Thymus (tissue), 11 donors: Measurements from ENCODE around the gene TCF7L1. TPM values are rescaled to one million over a fixed set of nuclear protein-coding genes. Genes with fewer than 3 reads are reported as not detected.
A peak's percentile ranks its signal among the peaks of the same experiment; 100 is the strongest.

ENCODE experiments used
- DNase-seq, 9 donors: peaks; one replicate each; pipeline ENCODE4 v3.0.0-alpha.2; 2013; ENCODE audit warnings: low spot score in 9 of 9, low read depth in 6 of 9, missing footprints in 1 of 9
- H3K27ac ChIP-seq, 2 donors: one replicate each; pipeline ENCODE4 v1.5.1; 2013; ENCODE audit warnings: control low read depth in 1 of 2, low read depth in 1 of 2, low read length in 1 of 2, mild to moderate bottlenecking in 1 of 2, moderate library complexity in 1 of 2
- H3K27me3 ChIP-seq, 2 donors: one replicate each; pipeline ENCODE4 v1.5.1; 2013; ENCODE audit warnings: low read length in 1 of 2; ENCODE audit not compliant: control insufficient read depth in 2 of 2, insufficient read depth in 1 of 2
- H3K36me3 ChIP-seq, 2 donors: one replicate each; pipeline ENCODE4 v1.5.1; 2013; ENCODE audit warnings: low read length in 1 of 2, mild to moderate bottlenecking in 1 of 2, moderate library complexity in 1 of 2; ENCODE audit not compliant: control insufficient read depth in 2 of 2, insufficient read depth in 2 of 2
- H3K4me1 ChIP-seq, 2 donors: one replicate each; pipeline ENCODE4 v1.5.1; 2013; ENCODE audit warnings: low read length in 2 of 2; ENCODE audit not compliant: control insufficient read depth in 2 of 2, insufficient read depth in 2 of 2
- H3K4me3 ChIP-seq, 2 donors: one replicate each; pipeline ENCODE4 v1.5.1; 2013; ENCODE audit warnings: low read length in 2 of 2, control low read depth in 1 of 2, mild to moderate bottlenecking in 1 of 2
- H3K9me3 ChIP-seq, 2 donors: one replicate each; pipeline ENCODE4 v1.5.1; 2013; ENCODE audit warnings: low read length in 1 of 2, mild to moderate bottlenecking in 1 of 2; ENCODE audit not compliant: control insufficient read depth in 2 of 2, insufficient read depth in 1 of 2
- WGBS: extraction: QIAGEN DNeasy Blood & Tissue Kit; methylation state at CpG from one replicate; pipeline ENCODE4 v1.1.7; 2013; 5-methylcytosine and 5-hydroxymethylcytosine counted together
- polyA plus RNA-seq: library from polyadenylated mRNA; stranded (reverse); fragments of 200-250 nt; gene quantifications from one replicate; pipeline ENCODE4 v1.2.3, GENCODE V29; 2013
- total RNA-seq: library from RNA; stranded (reverse); fragments of 120-200 nt; gene quantifications from one replicate; pipeline ENCODE4 v1.2.4, GENCODE V29; 2013
- donor health status: healthy.

Gene TCF7L1
- total and polyA plus RNA-seq, 2 donors: 0.90 to 6.6 TPM

- no peak overlapping the region for H3K4me3 ChIP-seq
- 93% methylated on average over 3 of the region's 3 CpGs for WGBS
- H3K27me3 ChIP-seq: peaks cover 0 to 2% of the 10 kb centered on the region in 2 donors
- H3K36me3 ChIP-seq: no peaks in the 10 kb centered on the region
- no peaks in the 10 kb centered on the region for H3K9me3 ChIP-seq
- H3K4me1 ChIP-seq: no peaks in the 10 kb centered on the region
- no peak for DNase-seq
- no peak overlapping the region for H3K27ac ChIP-seq
Measured at GRCh38 chr2:85264471-85264870, 131.3 kb downstream of the TCF7L1 start.

GRCh38 chr2:85265304-85265703 is 132.1 kb downstream of the TCF7L1 start:
- Histone ChIP-seq H3K27ac (peak overlapping the region in 1 of 2 donors; percentile 12), H3K9me3 (no peaks in the 10 kb centered on the region), H3K4me3 (no peak overlapping the region), H3K4me1 (peaks cover 0 to 4% of the 10 kb centered on the region in 2 donors), H3K36me3 (no peaks in the 10 kb centered on the region), H3K27me3 (peaks cover 0 to 5% of the 10 kb centered on the region in 2 donors)
- WGBS: 93% methylated on average over 7 of the region's 7 CpGs
- no peak for DNase-seq

GRCh38 chr2:85266146-85267041 is 133.2 kb downstream of the TCF7L1 start:
- WGBS: 63% methylated on average over 7 of the region's 7 CpGs

GRCh38 chr2:85269959-85270358 is 136.8 kb downstream of the TCF7L1 start:
- DNase-seq: no peak
- no peaks in the 10 kb centered on the region for H3K9me3 ChIP-seq
- 72% methylated on average over 6 of the region's 6 CpGs for WGBS
- no peak overlapping the region for H3K27ac ChIP-seq
- H3K4me3 ChIP-seq: no peak overlapping the region
- H3K27me3 ChIP-seq: peaks cover 0 to 7% of the 10 kb centered on the region in 2 donors
- peaks cover 0 to 12% of the 10 kb centered on the region in 2 donors for H3K4me1 ChIP-seq
- no peaks in the 10 kb centered on the region for H3K36me3 ChIP-seq

More at GRCh38 chr2:85266146-85267041, 133.2 kb downstream of the TCF7L1 start:
- Histone ChIP-seq H3K36me3 (no peaks in the 10 kb centered on the region), H3K27me3 (peaks cover 0 to 5% of the 10 kb centered on the region in 2 donors), H3K4me1 (peaks cover 0 to 4% of the 10 kb centered on the region in 2 donors), H3K27ac (no peak overlapping the region), H3K4me3 (no peak overlapping the region), H3K9me3 (no peaks in the 10 kb centered on the region)
- peak in 6 of 9 donors; percentile 19 to 57 (median 38) for DNase-seq

GRCh38 chr2:85272357-85272756 is 139.2 kb downstream of the TCF7L1 start:
- Histone ChIP-seq H3K4me1 (peaks cover 0 to 16% of the 10 kb centered on the region in 2 donors), H3K36me3 (no peaks in the 10 kb centered on the region), H3K4me3 (no peak overlapping the region), H3K27me3 (peaks cover 0 to 4% of the 10 kb centered on the region in 2 donors), H3K27ac (no peak overlapping the region), H3K9me3 (no peaks in the 10 kb centered on the region)
- WGBS: 89% methylated on average over 6 of the region's 6 CpGs
- DNase-seq: no peak

- 89% methylated on average over 21 of the region's 21 CpGs for WGBS
- Histone ChIP-seq H3K36me3 (no peaks in the 10 kb centered on the region), H3K27ac (peak overlapping the region in 1 of 2 donors; percentile 47), H3K4me3 (no peak overlapping the region), H3K9me3 (no peaks in the 10 kb centered on the region), H3K27me3 (peaks cover 0 to 10% of the 10 kb centered on the region in 2 donors), H3K4me1 (peaks cover 0 to 21% of the 10 kb centered on the region in 2 donors)
- no peak for DNase-seq
Measured at GRCh38 chr2:85273738-85274731, 140.8 kb downstream of the TCF7L1 start.

- peaks cover 0 to 17% of the 10 kb centered on the region in 2 donors for H3K4me1 ChIP-seq
- no peaks in the 10 kb centered on the region for H3K36me3 ChIP-seq
- H3K27ac ChIP-seq: peak overlapping the region in 1 of 2 donors; percentile 26
- whole genome bisulfite sequencing: 96% methylated on average over 9 of the region's 9 CpGs
- H3K27me3 ChIP-seq: peaks cover 0 to 8% of the 10 kb centered on the region in 2 donors
- DNase-seq: no peak
- no peaks in the 10 kb centered on the region for H3K9me3 ChIP-seq
- H3K4me3 ChIP-seq: no peak overlapping the region
Measured at GRCh38 chr2:85275984-85276540, 142.9 kb downstream of the TCF7L1 start.

GRCh38 chr2:85276571-85277118 is 143.5 kb downstream of the TCF7L1 start:
- Histone ChIP-seq H3K9me3 (no peaks in the 10 kb centered on the region), H3K4me1 (peaks cover 0 to 17% of the 10 kb centered on the region in 2 donors), H3K27ac (peak overlapping the region; percentile 51 to 52), H3K36me3 (no peaks in the 10 kb centered on the region), H3K4me3 (no peak overlapping the region), H3K27me3 (peaks cover 0 to 8% of the 10 kb centered on the region in 2 donors)
- no peak for DNase-seq
- WGBS: 89% methylated on average over 14 of the region's 14 CpGs
